B cell (primary cell): ENCODE results near the gene FGFR2. TPM values are rescaled to one million over a fixed set of nuclear protein-coding genes. Genes with fewer than 3 reads are reported as not detected.

ENCODE experiments used
- ATAC-seq: fragments of 200-7000 bp; cut with Tn5 transposase; one replicate; pipeline ENCODE4 v1.10.0; 2021; ENCODE audit warnings: low read depth, mild to moderate bottlenecking, moderate number of reproducible peaks, moderate library complexity
- CTCF ChIA-PET: fragments of 350-600 bp; sonication (Branson Sonifier 250); formaldehyde crosslinking; loops from one replicate; lab custom pipeline; 2021; ENCODE audit warnings: antibody characterized with exemption, inconsistent platforms; lab: Charles Lee
- POLR2A ChIA-PET: fragments of 350-600 bp; sonication (Branson Sonifier 250); formaldehyde crosslinking; loops from one replicate; lab custom pipeline; 2021; ENCODE audit warnings: antibody characterized with exemption; lab: Charles Lee
- DNase-seq: peaks from one replicate; pipeline ENCODE4 v3.0.0; 2013
- H2AFZ ChIP-seq: 2 replicates; pipeline ENCODE4 v1.6.1; 2012; ENCODE audit warnings: mild to moderate bottlenecking, low read depth, low read length; ENCODE audit not compliant: insufficient read depth, poor library complexity, severe bottlenecking
- H3K27ac ChIP-seq, 2 donors: 1 replicate in 1 of 2; 2 replicates in 1 of 2; pipeline ENCODE4 v1.5.1; 2012 to 2013; ENCODE audit warnings: low read length in 2 of 2, mild to moderate bottlenecking in 2 of 2, moderate library complexity in 1 of 2
- H3K27me3 ChIP-seq, 4 experiments: fragments of 200-600 bp in 1 of 4; sonication (generic) in 1 of 4; replicated peaks in 1 of 4; 1 replicate in 2 of 4; 2 replicates in 2 of 4; pipeline versions ENCODE4 v1.6.1 to v1.7.0; 2013 to 2016; ENCODE audit warnings: low read length in 3 of 4, mild to moderate bottlenecking in 2 of 4, mixed read lengths in 1 of 4, moderate library complexity in 1 of 4; ENCODE audit not compliant: insufficient read depth in 4 of 4, control insufficient read depth in 3 of 4; ENCODE audit errors: control extremely low read depth in 1 of 4
- H3K36me3 ChIP-seq, 2 experiments: replicated peaks in 1 of 2; 1 replicate in 1 of 2; 2 replicates in 1 of 2; pipeline versions ENCODE4 v1.6.1 to v1.7.1; 2013; ENCODE audit warnings: low read length in 1 of 2; ENCODE audit not compliant: insufficient read depth in 2 of 2, control insufficient read depth in 1 of 2; ENCODE audit errors: control extremely low read depth in 1 of 2, extremely low read depth in 1 of 2
- H3K4me1 ChIP-seq, 2 donors: fragments of 200-600 bp in 1 of 2; sonication (generic) in 1 of 2; 1 replicate in 1 of 2; 2 replicates in 1 of 2; pipeline versions ENCODE4 v1.5.1 to v1.6.1; 2013 to 2017; ENCODE audit warnings: low read length in 2 of 2; ENCODE audit not compliant: control insufficient read depth in 2 of 2, insufficient read depth in 2 of 2
- H3K4me2 ChIP-seq: replicated peaks from 2 replicates; pipeline ENCODE3; 2012; ENCODE audit warnings: mild to moderate bottlenecking, low read depth, low read length; ENCODE audit not compliant: poor library complexity, severe bottlenecking
- H3K4me3 ChIP-seq, 5 experiments: fragments of 200-600 bp in 1 of 5; sonication (generic) in 1 of 5; 1 replicate in 3 of 5; 2 replicates in 2 of 5; pipeline versions ENCODE4 v1.5.1 to v1.7.0; 2011 to 2016; ENCODE audit warnings: low read length in 4 of 5, mild to moderate bottlenecking in 4 of 5, low read depth in 2 of 5, control low read depth in 1 of 5, moderate library complexity in 1 of 5; ENCODE audit not compliant: insufficient read depth in 1 of 5; ENCODE audit errors: control extremely low read depth in 1 of 5, extremely low read depth in 1 of 5
- H3K79me2 ChIP-seq: fragments of 200-600 bp; sonication (generic); one replicate; pipeline ENCODE4 v1.6.0; 2016; ENCODE audit warnings: low read length; ENCODE audit not compliant: control insufficient read depth, insufficient read depth
- H3K9ac ChIP-seq: fragments of 200-600 bp; sonication (generic); 2 replicates; pipeline ENCODE4 v1.6.1; 2017; ENCODE audit warnings: mild to moderate bottlenecking, low read length, moderate library complexity
- H3K9me3 ChIP-seq, 3 donors: one replicate each; pipeline versions ENCODE4 v1.6.1 to v1.7.1; 2013; ENCODE audit warnings: low read length in 2 of 3; ENCODE audit not compliant: control insufficient read depth in 2 of 3, insufficient read depth in 1 of 3; ENCODE audit errors: control extremely low read depth in 1 of 3
- H4K20me1 ChIP-seq: 2 replicates; pipeline ENCODE4 v1.6.0; 2012; ENCODE audit warnings: mild to moderate bottlenecking, low read length; ENCODE audit not compliant: insufficient read depth, control insufficient read depth, poor library complexity, severe bottlenecking
- H3K27ac Mint-ChIP-seq: one replicate; pipeline ENCODE4 v1.8.0; 2021; ENCODE audit warnings: mixed read lengths
- H3K27me3 Mint-ChIP-seq: one replicate; pipeline ENCODE4 v1.8.0; 2021; ENCODE audit warnings: mixed read lengths
- H3K4me1 Mint-ChIP-seq: one replicate; pipeline ENCODE4 v1.8.0; 2021; ENCODE audit warnings: mixed read lengths
- H3K4me3 Mint-ChIP-seq: one replicate; pipeline ENCODE4 v1.8.0; 2021; ENCODE audit warnings: mixed read lengths
- H3K9me3 Mint-ChIP-seq: one replicate; pipeline ENCODE4 v1.8.0; 2022; ENCODE audit warnings: mixed read lengths; ENCODE audit not compliant: insufficient read depth
- EZH2 ChIP-seq: IDR thresholded peaks from 2 replicates; pipeline ENCODE4 v1.6.1; 2012; ENCODE audit warnings: borderline replicate concordance, low read depth, mild to moderate bottlenecking, moderate library complexity, low read length; ENCODE audit not compliant: insufficient read depth, poor library complexity, severe bottlenecking
- WGBS: methylation state at CpG from one replicate; pipeline ENCODE4 v1.1.5; 2013; ENCODE audit warnings: missing lambda C conversion rate; ENCODE audit not compliant: insufficient coverage; 5-methylcytosine and 5-hydroxymethylcytosine counted together
- intact Hi-C: fragments of 100-400 bp; cut with micrococcal nuclease; formaldehyde crosslinking; loops from one replicate; pipeline ENCODE4 v1.10.0; 2022
- polyA plus RNA-seq: library from polyadenylated mRNA; depleted of rRNA; stranded (reverse); fragments of >200 nt; gene quantifications from 2 replicates; pipeline ENCODE4 v1.2.3, GENCODE V29; 2012
- total RNA-seq, 2 donors: library from RNA; stranded (reverse); fragments of 120-200 nt in 1 of 2; gene quantifications; 1 replicate in 1 of 2; 2 replicates in 1 of 2; pipeline versions ENCODE4 v1.2.3 to v1.2.4, GENCODE V29; 2013 to 2022
- TF ChIP-seq, protein P1 (sequence below): fragments of 200-600 bp; IDR thresholded peaks from one replicate; pipeline ENCODE4 v1.8.0; 2022; ENCODE audit warnings: antibody characterized with exemption, mild to moderate bottlenecking

The FGFR2 gene
- total and polyA plus RNA-seq, 2 donors (not counting 1 experiment from before 2014, with no cell fraction given), result not detected

- H3K27ac ChIP-seq, result no peak overlapping the region
- no peak for TF ChIP-seq EZH2
- TF ChIP-seq, protein P1, sequence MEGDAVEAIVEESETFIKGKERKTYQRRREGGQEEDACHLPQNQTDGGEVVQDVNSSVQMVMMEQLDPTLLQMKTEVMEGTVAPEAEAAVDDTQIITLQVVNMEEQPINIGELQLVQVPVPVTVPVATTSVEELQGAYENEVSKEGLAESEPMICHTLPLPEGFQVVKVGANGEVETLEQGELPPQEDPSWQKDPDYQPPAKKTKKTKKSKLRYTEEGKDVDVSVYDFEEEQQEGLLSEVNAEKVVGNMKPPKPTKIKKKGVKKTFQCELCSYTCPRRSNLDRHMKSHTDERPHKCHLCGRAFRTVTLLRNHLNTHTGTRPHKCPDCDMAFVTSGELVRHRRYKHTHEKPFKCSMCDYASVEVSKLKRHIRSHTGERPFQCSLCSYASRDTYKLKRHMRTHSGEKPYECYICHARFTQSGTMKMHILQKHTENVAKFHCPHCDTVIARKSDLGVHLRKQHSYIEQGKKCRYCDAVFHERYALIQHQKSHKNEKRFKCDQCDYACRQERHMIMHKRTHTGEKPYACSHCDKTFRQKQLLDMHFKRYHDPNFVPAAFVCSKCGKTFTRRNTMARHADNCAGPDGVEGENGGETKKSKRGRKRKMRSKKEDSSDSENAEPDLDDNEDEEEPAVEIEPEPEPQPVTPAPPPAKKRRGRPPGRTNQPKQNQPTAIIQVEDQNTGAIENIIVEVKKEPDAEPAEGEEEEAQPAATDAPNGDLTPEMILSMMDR, result no peak
- no peak for DNase-seq
- WGBS, result 78% methylated on average over 3 of the region's 4 CpGs
- no peak overlapping the region for H3K9ac ChIP-seq
- ATAC-seq, result no peak
- no peaks in the 10 kb centered on the region for H3K4me1 ChIP-seq
- no peak overlapping the region for H3K27ac Mint-ChIP-seq
- POLR2A ChIA-PET, result no interaction called here
- CTCF ChIA-PET, result no interaction called here
- H3K4me3 ChIP-seq, result no peak overlapping the region
- H2AFZ ChIP-seq, result no peak overlapping the region
- no peaks in the 10 kb centered on the region for H4K20me1 ChIP-seq
- no peaks in the 10 kb centered on the region for H3K9me3 Mint-ChIP-seq
- no peaks in the 10 kb centered on the region for H3K36me3 ChIP-seq
- peaks cover 0 to 10% (median 0%) of the 10 kb centered on the region in 3 donors for H3K9me3 ChIP-seq
- H3K4me2 ChIP-seq, result no peak overlapping the region
- no peaks in the 10 kb centered on the region for H3K79me2 ChIP-seq
- no peaks in the 10 kb centered on the region for H3K4me1 Mint-ChIP-seq
- intact Hi-C loops, result no loop called here
- peaks cover 2% of the 10 kb centered on the region for H3K27me3 Mint-ChIP-seq
- H3K27me3 ChIP-seq, result no peaks in the 10 kb centered on the region
- H3K4me3 Mint-ChIP-seq, result no peak overlapping the region
These were observed 160.6 kb downstream of the FGFR2 start for GRCh38 chr10:121437596-121437995.

DNA sequence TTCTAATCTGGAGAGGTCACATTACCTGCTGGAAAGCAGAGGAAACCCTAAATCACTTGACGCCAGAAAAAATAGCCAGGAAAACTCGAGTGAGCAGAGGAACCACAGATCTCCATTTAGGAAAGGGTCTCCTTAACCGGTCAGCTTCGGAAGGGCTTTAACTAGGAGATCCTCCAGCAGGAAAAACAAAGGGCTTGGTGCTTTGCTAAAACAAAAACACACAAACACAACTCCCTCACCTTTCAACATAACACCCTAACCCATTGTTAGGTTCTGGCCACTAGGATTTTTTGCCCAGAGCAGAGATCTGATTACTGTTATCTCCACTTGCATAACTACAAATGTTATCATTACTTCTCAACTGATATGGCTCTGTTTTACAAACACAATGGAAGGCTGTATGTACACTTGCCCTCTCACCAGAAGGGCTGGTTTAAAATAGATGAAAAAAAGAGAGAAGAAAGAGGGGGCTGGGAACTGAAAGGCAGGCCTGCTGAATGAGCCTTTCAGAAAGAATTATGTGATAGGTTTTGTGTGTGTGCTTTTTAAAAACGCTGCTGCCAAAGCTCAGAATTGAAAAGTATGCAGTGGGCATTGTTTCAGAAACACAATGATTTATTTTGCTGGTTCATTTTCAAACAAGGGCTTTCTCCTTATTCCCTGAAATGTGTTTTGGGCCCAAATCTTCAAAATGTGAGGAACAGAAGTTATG, 161.5 kb downstream of the FGFR2 start:
- Mint-ChIP-seq H3K4me1 (no peaks in the 10 kb centered on the region), H3K4me3 (no peak overlapping the region), H3K27ac (no peak overlapping the region), H3K9me3 (no peaks in the 10 kb centered on the region), H3K27me3 (peaks cover 5% of the 10 kb centered on the region)
- 65% methylated on average over 5 of the region's 5 CpGs for WGBS
- Histone ChIP-seq H3K4me1 (no peaks in the 10 kb centered on the region), H3K9ac (no peak overlapping the region), H4K20me1 (no peaks in the 10 kb centered on the region), H3K27me3 (no peaks in the 10 kb centered on the region), H3K27ac (no peak overlapping the region), H3K36me3 (no peaks in the 10 kb centered on the region), H2AFZ (no peak overlapping the region), H3K79me2 (no peaks in the 10 kb centered on the region), H3K4me3 (no peak overlapping the region), H3K9me3 (peaks cover 0 to 10% (median 0%) of the 10 kb centered on the region in 3 donors), H3K4me2 (no peak overlapping the region)
- ATAC-seq (no peak), DNase-seq (no peak)
- intact Hi-C loops, result no loop called here
- no peak for TF ChIP-seq EZH2
- TF ChIP-seq, protein P1, result no peak
- ChIA-PET POLR2A (no interaction called here), CTCF (no interaction called here)
